WERI-Rb-1 (cell line): ENCODE results near the gene TENT4A.

ENCODE experiments used
- DNase-seq: peaks from one replicate; pipeline ENCODE4 v3.0.0-alpha.2; 2020
- H3K27ac ChIP-seq: fragments of 250-450 bp; sonication (Bioruptor Pico); 2 replicates; pipeline ENCODE4 v1.5.1; 2020; ENCODE audit warnings: mild to moderate bottlenecking, moderate library complexity
- H3K27me3 ChIP-seq: fragments of 250-450 bp; sonication (Bioruptor Pico); 2 replicates; pipeline ENCODE4 v1.5.1; 2021; ENCODE audit warnings: mild to moderate bottlenecking, low read depth, moderate library complexity; ENCODE audit not compliant: insufficient read depth, severe bottlenecking
- H3K36me3 ChIP-seq: fragments of 250-450 bp; sonication (Bioruptor Pico); 2 replicates; pipeline ENCODE4 v1.5.1; 2020; ENCODE audit warnings: mild to moderate bottlenecking, moderate library complexity
- H3K4me3 ChIP-seq: 2 replicates; pipeline ENCODE4 v1.5.1; 2011; ENCODE audit warnings: low read depth, mild to moderate bottlenecking, control low read depth, low read length
- H3K9me3 ChIP-seq: fragments of 250-450 bp; sonication (Bioruptor Pico); 2 replicates; pipeline ENCODE4 v1.5.1; 2021; ENCODE audit warnings: mild to moderate bottlenecking, moderate library complexity; ENCODE audit not compliant: severe bottlenecking
- CTCF ChIP-seq: IDR thresholded peaks from 2 replicates; pipeline ENCODE4 v1.5.1; 2011; ENCODE audit warnings: low read depth, mild to moderate bottlenecking, control low read depth, inconsistent platforms, low read length

The TENT4A gene

GRCh38 chr5:6728011-6728794, 15.0 kb downstream of the TENT4A start:
- Histone ChIP-seq H3K27ac (peak overlapping the region; percentile 36), H3K9me3 (no peaks in the 10 kb centered on the region), H3K36me3 (peaks cover 33% of the 10 kb centered on the region), H3K4me3 (no peak overlapping the region), H3K27me3 (no peaks in the 10 kb centered on the region)
- DNase-seq: no peak
- no peak for TF ChIP-seq CTCF

GRCh38 chr5:6728795-6729183, 15.6 kb downstream of the TENT4A start:
- no peak overlapping the region for H3K4me3 ChIP-seq
- DNase-seq: no peak
- no peaks in the 10 kb centered on the region for H3K9me3 ChIP-seq
- H3K27me3 ChIP-seq: no peaks in the 10 kb centered on the region
- TF ChIP-seq CTCF: no peak
- no peak overlapping the region for H3K27ac ChIP-seq
- peaks cover 32% of the 10 kb centered on the region for H3K36me3 ChIP-seq

GRCh38 chr5:6729386-6730310, 16.4 kb downstream of the TENT4A start:
- Histone ChIP-seq H3K36me3 (peaks cover 25% of the 10 kb centered on the region), H3K4me3 (no peak overlapping the region), H3K27ac (peak overlapping the region; percentile 11; the same call in 1 of the 2 replicates), H3K9me3 (no peaks in the 10 kb centered on the region), H3K27me3 (no peaks in the 10 kb centered on the region)
- peak; percentile 42 for DNase-seq
- TF ChIP-seq CTCF: no peak

GRCh38 chr5:6730407-6730806, 17.2 kb downstream of the TENT4A start:
- Histone ChIP-seq H3K27me3 (no peaks in the 10 kb centered on the region), H3K4me3 (no peak overlapping the region), H3K36me3 (peaks cover 24% of the 10 kb centered on the region), H3K9me3 (no peaks in the 10 kb centered on the region), H3K27ac (no peak overlapping the region)
- DNase-seq: no peak
- TF ChIP-seq CTCF: no peak

GRCh38 chr5:6730807-6731206, 17.6 kb downstream of the TENT4A start:
- DNase-seq: no peak
- Histone ChIP-seq H3K4me3 (no peak overlapping the region), H3K27ac (no peak overlapping the region), H3K36me3 (peaks cover 24% of the 10 kb centered on the region), H3K9me3 (no peaks in the 10 kb centered on the region), H3K27me3 (no peaks in the 10 kb centered on the region)
- TF ChIP-seq CTCF: no peak
